M059J (cell line): Measurements from ENCODE around the gene PREB. TPM values are rescaled to one million over a fixed set of nuclear protein-coding genes. Genes with fewer than 3 reads are reported as not detected.
A peak's percentile ranks its signal among the peaks of the same experiment; 100 is the strongest.
"Not testable (repeated sequence)": the region's sequence is repeated elsewhere in the genome, so short reads cannot be mapped to it uniquely, and the experiment has no call there.

ENCODE experiments used
- DNase-seq: peaks from one replicate; pipeline ENCODE4 v3.0.0-alpha.2; 2012; ENCODE audit warnings: low read depth
- total RNA-seq: library from RNA; depleted of rRNA; stranded (reverse); fragments of >200 nt; shearing (Covaris generic); gene quantifications from 2 replicates; pipeline ENCODE4 v1.2.3, GENCODE V29; 2014

PREB gene
- total RNA-seq, 1 experiment from 2014 or later: 64.9 TPM

- DNase-seq: no peak
Observed at GRCh38 chr2:27127883-27128667, 6.4 kb downstream of the PREB start.

- no peak for DNase-seq
Observed at GRCh38 chr2:27126252-27126710, 8.2 kb downstream of the PREB start.

GRCh38 chr2:27125104-27125503 lies 9.3 kb downstream of the PREB start:
- no peak for DNase-seq

DNA sequence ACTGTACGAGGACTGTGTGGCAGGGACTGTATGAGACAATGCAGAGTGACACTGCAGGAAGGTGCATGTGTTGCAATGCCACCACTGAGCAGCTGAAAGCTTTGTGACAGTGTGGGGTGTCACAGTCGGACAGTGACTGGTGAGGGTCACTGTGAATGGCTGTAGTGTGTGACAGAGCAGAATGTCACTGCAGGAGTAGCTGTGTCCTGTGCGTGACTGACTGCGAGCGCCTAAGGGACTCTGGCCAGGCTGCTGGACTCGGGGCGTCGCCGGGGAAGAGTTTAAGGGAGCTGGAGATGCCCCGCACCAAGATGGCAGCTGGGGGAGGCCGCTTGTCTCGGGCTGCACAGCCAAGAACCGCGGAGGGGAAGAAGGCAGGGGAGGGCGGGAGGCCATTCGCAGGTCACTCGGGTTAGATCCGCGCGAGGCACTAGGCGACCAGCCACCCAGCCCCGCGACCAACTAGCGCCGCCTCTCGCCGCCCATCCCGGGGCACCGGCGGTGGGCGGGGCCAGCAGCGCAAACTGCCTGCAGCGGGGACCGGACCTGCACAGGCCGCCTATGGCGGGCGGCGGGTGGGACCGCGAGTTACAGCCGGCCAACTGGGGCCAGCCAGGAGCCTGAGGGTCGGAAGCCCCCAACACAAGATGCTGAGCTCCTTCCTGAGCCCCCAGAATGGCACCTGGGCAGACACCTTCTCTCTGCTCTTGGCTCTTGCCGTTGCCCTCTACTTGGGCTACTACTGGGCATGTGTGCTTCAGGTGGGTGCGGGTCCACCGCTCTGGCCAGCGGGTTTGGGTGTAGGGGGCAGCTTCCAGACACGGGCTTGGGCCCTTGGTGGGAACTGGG lies 10.9 kb downstream of the PREB start, which contains the start of gene ABHD1:
ABHD1 (plus strand) TSS at position 514 of the 849 bp plus-strand sequence; CDS start at position 648, 134 bp downstream.
- DNase-seq: peak; percentile 15

DNA sequence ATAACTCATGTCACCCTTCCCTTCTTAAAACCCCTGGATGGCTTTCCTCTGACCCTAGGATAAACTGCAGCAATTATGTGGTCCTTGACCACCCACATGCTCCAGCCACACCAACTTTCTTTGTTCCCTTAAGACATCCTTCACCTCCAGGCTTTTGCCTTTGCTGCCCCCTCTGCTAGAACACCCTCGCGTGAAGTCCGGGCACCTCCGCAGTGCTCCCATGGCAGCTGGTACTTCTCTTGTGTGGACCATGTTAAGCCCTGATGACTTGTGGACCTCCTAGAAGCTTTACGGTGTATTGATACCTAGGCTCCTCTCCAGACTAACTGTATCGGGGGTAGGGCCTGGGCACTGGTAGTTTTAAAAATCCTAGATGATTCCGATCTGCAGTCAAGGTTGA lies 11.6 kb downstream of the PREB start:
- no peak for DNase-seq

- no peak for DNase-seq
Observed at GRCh38 chr2:27121906-27122305, 12.5 kb downstream of the PREB start.

DNA sequence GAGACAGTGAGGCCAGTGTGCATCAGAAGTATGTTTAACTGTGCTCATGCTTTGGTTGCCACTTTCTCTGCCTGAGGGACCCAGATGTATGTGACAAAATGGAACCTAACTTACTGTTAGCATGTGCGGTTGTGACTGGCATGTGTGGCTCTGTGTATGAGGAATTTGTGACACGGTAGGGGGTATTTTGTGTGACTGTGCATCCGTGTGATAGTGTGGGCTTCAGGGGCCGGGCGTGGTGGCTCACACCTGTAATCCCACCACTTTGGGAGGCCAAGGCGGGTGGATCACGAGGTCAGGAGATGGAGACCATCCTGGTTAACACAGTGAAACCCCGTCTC lies 15.1 kb downstream of the PREB start:
- not testable (repeated sequence) for DNase-seq

GRCh38 chr2:27118525-27119329 lies 15.7 kb downstream of the PREB start, which contains the start of gene CGREF1:
CGREF1 (minus strand) TSS chr2:27119128; CDS start chr2:27104366, 14,762 bp downstream.
- DNase-seq: no peak

- DNase-seq: no peak
Observed at GRCh38 chr2:27117995-27118524, 16.4 kb downstream of the PREB start.

GRCh38 chr2:27115519-27115918 lies 18.9 kb downstream of the PREB start:
- peak; percentile 7 for DNase-seq

DNA sequence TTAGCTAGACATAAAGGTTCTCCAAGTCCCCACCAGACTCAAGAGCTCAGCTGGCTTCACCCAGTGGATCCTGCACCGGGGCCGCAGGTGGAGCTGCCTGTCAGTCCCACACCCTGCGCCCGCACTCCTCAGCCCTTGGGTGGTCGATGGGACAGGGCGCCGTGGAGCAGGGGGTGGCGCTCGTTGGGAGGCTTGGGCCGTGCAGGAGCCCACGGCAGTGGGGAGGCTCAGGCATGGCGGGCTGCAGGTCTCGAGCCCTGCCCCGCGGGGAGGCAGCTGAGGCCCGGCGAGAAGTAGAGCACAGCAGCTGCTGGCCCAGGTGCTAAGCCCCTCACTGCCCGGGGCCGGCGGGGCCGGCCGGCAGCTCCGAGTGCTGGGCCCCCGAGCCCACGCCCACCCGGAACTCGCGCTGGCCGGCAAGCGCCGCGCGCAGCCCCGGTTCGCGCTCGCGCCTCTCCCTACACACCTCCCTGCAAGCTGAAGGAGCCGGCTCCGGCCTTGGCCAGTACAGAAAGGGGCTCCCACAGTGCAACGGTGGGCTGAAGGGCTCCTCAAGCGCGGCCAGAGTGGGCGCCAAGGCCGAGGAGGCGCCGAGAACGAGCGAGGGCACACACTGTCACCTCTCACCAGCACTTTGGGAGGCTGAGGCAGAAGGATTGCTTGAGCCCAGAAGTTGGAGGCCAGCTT lies 22.9 kb downstream of the PREB start:
- DNase-seq: not testable (repeated sequence)

DNA sequence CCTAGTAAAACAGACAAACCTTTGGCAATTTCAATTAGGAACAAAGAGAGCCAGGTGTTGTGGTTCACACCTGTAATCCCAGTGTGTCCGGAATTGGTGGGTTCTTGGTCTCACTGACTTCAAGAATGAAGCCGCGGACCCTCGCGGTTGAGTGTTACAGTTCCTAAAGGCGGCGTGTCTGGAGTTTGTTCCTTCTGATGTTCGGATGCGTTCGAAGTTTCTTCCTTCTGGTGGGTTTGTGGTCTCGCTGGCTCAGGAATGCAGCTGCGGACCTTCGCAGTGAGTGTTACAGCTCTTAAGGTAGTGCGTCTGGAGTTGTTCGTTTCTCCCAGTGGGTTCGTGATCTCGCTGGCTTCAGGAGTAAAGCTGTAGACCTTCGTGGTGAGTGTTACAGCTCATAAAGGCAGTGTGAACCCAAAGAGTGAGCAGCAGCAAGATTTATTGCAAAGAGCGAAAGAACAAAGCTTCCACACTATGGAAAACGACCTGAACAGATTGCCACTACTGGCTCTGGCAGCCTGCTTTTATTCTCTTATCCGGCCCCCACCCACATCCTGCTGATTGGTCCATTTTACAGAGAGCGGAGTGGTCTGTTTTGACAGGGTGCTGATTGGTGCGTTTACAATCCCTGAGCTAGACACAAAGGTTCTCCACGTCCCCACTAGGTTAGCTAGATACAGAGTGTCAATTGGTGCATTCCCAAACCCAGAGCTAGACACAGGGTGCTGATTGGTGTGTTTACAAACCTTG lies 23.7 kb downstream of the PREB start:
- DNase-seq: not testable (repeated sequence)

DNA sequence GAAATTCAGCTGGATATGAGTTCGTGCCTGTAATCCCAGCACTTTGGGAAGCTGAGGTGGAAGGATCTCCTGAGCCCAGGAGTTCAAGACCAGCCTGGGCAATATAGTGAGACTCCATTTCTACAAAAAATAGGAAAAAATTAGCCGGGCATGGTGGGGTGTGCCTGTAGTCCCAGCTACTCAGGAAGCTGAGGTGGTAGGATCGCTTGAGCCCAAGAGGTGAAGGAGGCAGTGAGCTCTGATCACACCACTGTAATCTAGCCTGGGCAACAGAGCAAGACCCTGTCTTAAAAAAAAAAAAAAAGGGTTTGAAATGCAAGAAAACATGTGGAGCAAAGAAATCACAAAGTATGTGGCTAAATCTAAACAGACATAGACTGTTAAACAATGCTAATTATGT lies 25.4 kb downstream of the PREB start:
- no peak for DNase-seq

- no peak for DNase-seq
Observed at GRCh38 chr2:27108221-27108620, 26.2 kb downstream of the PREB start.

- no peak for DNase-seq
Observed at GRCh38 chr2:27105981-27106380, 28.5 kb downstream of the PREB start.

DNA sequence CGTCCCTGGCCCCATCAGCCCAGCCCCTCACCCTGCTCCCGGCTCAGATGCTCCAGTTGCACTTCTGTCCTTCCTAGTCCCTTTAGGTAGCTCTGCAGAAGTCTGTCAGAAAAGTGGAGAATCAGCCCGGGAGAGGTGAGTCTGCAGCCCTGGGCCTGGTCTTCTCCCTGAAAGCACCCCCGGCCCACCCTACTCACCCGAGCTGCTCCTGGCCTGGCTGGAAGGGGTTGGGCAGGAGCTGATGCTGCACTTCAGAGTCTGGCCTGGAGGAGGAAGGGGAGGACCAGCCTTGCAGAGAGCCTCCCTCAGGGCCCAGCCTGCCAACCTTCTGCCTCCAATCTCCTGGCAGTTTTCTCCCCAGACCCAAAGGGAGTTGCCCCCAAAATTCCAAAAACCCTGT lies 32.1 kb downstream of the PREB start:
- DNase-seq: no peak

- no peak for DNase-seq
Observed at GRCh38 chr2:27100036-27100435, 34.4 kb downstream of the PREB start.

- no peak for DNase-seq
Observed at GRCh38 chr2:27099334-27099955, 35.0 kb downstream of the PREB start.

DNA sequence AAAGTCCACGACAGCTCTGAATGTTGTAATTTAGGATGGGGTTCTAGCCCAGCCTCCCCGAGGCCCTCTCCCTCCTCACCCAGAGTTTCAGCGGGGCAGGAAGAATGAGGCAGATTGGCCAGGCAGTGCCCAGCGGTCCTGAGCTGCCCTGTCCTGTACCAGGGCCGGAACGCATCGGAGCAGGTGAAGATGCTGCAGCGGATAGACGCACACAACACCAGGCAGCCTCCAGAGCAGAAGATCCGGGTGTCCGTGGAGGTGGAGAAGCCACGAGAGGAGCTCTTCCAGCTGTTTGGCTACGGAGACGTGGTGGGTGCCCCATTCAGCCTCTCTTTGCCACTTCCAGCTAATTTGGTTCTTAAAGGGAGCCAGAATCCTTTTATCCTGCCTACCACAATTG lies 37.1 kb downstream of the PREB start:
- DNase-seq: no peak
